Common myeloid progenitor, CD34-positive (primary cell): ENCODE measurements around the gene TES.
"Not testable (repeated sequence)": the region's sequence is repeated elsewhere in the genome, so short reads cannot be mapped to it uniquely, and the experiment has no call there.

ENCODE experiments used
- CTCF ChIA-PET: fragments of 350-600 bp; sonication (Branson Sonifier 250); formaldehyde crosslinking; loops from one replicate; lab custom pipeline; 2021; ENCODE audit warnings: antibody characterized with exemption; lab: Charles Lee
- POLR2A ChIA-PET: fragments of 350-600 bp; sonication (Branson Sonifier 250); formaldehyde crosslinking; loops from one replicate; lab custom pipeline; 2021; ENCODE audit warnings: antibody characterized with exemption; lab: Charles Lee
- DNase-seq, 3 donors: peaks; one replicate each; pipeline versions ENCODE4 v3.0.0 to v3.0.0-alpha.2; 2013
- H3K27ac ChIP-seq, 2 experiments: 1 replicate in 1 of 2; 2 replicates in 1 of 2; pipeline ENCODE4 v1.7.0; 2013; ENCODE audit warnings: inconsistent platforms in 2 of 2, low read length in 2 of 2, mild to moderate bottlenecking in 2 of 2, low read depth in 1 of 2, moderate library complexity in 1 of 2; ENCODE audit not compliant: severe bottlenecking in 2 of 2, insufficient read depth in 1 of 2, poor library complexity in 1 of 2
- H3K27me3 ChIP-seq, 5 experiments: replicated peaks in 2 of 5; 1 replicate in 3 of 5; 2 replicates in 2 of 5; pipeline versions ENCODE4 v1.6.1 to v1.7.0; 2013; ENCODE audit warnings: low read length in 4 of 5, mild to moderate bottlenecking in 2 of 5, moderate library complexity in 2 of 5, inconsistent platforms in 1 of 5; ENCODE audit not compliant: insufficient read depth in 5 of 5, control insufficient read depth in 4 of 5
- H3K36me3 ChIP-seq, 4 experiments: 1 replicate in 2 of 4; 2 replicates in 2 of 4; pipeline versions ENCODE4 v1.6.1 to v1.7.0; 2013; ENCODE audit warnings: low read length in 3 of 4, control low read depth in 1 of 4, mild to moderate bottlenecking in 1 of 4; ENCODE audit not compliant: control insufficient read depth in 4 of 4, insufficient read depth in 4 of 4
- H3K4me1 ChIP-seq, 4 experiments: 1 replicate in 3 of 4; 2 replicates in 1 of 4; pipeline versions ENCODE4 v1.6.1 to v1.7.1; 2013; ENCODE audit warnings: low read length in 3 of 4, mild to moderate bottlenecking in 3 of 4, control low read depth in 1 of 4, inconsistent platforms in 1 of 4, moderate library complexity in 1 of 4; ENCODE audit not compliant: control insufficient read depth in 4 of 4, insufficient read depth in 4 of 4; ENCODE audit errors: control extremely low read depth in 1 of 4
- H3K4me3 ChIP-seq, 7 experiments: 1 replicate in 4 of 7; 2 replicates in 3 of 7; pipeline versions ENCODE4 v1.5.1 to v1.7.0; 2013; ENCODE audit warnings: mild to moderate bottlenecking in 7 of 7, low read length in 6 of 7, moderate library complexity in 6 of 7, inconsistent platforms in 2 of 7, low read depth in 2 of 7, control low read depth in 1 of 7; ENCODE audit not compliant: insufficient read depth in 4 of 7, control insufficient read depth in 1 of 7; ENCODE audit errors: extremely low read depth in 1 of 7
- H3K9me3 ChIP-seq, 5 experiments: 1 replicate in 4 of 5; 2 replicates in 1 of 5; pipeline versions ENCODE4 v1.6.1 to v1.7.1; 2013; ENCODE audit warnings: low read length in 4 of 5, mild to moderate bottlenecking in 2 of 5, inconsistent platforms in 1 of 5, low read depth in 1 of 5, moderate library complexity in 1 of 5; ENCODE audit not compliant: control insufficient read depth in 4 of 5, insufficient read depth in 2 of 5; ENCODE audit errors: control extremely low read depth in 1 of 5
- WGBS: methylation state at CpG from one replicate; pipeline ENCODE4 v1.1.5; 2013; ENCODE audit not compliant: insufficient coverage; 5-methylcytosine and 5-hydroxymethylcytosine counted together

Gene TES

DNA sequence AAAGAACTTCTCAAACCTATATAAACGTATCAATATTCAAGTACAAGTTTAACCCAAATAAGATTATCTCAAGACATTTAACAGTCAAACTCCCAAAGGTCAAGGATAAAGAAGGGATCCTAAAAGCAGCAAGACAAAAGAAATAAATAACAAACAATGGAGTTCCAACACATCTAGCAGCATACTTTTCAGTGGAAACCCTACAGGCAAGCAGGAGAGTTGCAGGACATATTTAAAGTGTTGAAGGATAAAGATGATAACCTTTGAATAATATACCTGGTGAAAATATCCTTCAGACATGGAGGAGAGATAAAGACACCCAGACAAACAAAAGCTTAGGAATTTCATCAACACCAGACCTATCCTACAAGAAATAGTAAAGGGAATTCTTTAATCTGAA is 82.8 kb downstream of the TES start:
- ChIA-PET CTCF (no interaction called here), POLR2A (no interaction called here)
- WGBS = no CpG with 5 or more reads among the region's 1 CpG
- no peak overlapping the region for H3K27ac ChIP-seq
- no peak overlapping the region for H3K4me3 ChIP-seq
- H3K36me3 ChIP-seq = no peaks in the 10 kb centered on the region
- no peaks in the 10 kb centered on the region for H3K27me3 ChIP-seq
- DNase-seq = no peak
- peaks cover 0 to 5% (median 0%) of the 10 kb centered on the region in 5 experiments for H3K9me3 ChIP-seq
- no peaks in the 10 kb centered on the region for H3K4me1 ChIP-seq

DNA sequence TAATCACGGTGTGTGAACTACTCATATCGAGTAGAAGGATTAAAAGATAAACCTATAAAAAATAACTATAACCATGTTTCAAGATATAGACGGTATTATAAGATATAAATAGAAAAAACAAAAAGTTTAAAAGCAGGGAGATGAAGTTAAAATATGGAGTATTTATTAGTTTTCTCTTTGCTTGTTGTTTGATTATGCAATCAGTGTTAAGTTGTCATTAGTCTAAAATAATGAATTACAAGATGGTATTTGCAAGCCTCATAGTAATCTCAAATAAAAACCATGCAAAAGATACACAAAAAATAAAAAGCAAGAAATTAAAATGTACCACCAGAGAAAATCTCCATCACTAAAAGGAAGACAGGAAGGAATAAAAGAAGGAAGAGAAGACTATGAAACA is 83.3 kb downstream of the TES start:
- no CpG with 5 or more reads among the region's 3 CpGs for WGBS
- ChIA-PET CTCF (no interaction called here), POLR2A (no interaction called here)

DNA sequence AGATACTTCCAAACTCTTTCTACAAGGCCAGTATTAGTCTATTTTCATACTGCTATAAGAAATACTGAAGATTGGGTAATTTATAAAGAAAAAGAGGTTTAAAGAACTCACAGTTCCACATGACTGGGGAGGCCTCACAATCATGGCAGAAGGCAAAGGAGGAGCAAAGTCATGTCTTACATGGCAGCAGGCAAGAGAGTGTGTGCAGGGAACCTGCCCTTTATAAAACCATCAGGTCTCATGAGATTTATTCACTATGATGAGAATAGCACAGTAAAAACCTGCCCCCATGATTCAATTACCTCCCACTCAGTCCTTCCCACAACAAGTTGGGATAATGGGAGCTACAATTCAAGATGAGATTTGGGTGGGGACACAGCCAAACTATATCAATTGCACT is 85.6 kb downstream of the TES start:
- H3K9me3 ChIP-seq, DNase-seq, H3K36me3 ChIP-seq, CTCF ChIA-PET, POLR2A ChIA-PET, H3K27ac ChIP-seq, H3K4me3 ChIP-seq, H3K4me1 ChIP-seq, H3K27me3 ChIP-seq: not testable (repeated sequence)

More for the DNA sequence above, 83.3 kb downstream of the TES start:
- Histone ChIP-seq H3K9me3 (peaks cover 0 to 9% (median 0%) of the 10 kb centered on the region in 5 experiments), H3K36me3 (no peaks in the 10 kb centered on the region), H3K4me3 (no peak overlapping the region), H3K4me1 (no peaks in the 10 kb centered on the region), H3K27me3 (no peaks in the 10 kb centered on the region), H3K27ac (no peak overlapping the region)
- no peak for DNase-seq

DNA sequence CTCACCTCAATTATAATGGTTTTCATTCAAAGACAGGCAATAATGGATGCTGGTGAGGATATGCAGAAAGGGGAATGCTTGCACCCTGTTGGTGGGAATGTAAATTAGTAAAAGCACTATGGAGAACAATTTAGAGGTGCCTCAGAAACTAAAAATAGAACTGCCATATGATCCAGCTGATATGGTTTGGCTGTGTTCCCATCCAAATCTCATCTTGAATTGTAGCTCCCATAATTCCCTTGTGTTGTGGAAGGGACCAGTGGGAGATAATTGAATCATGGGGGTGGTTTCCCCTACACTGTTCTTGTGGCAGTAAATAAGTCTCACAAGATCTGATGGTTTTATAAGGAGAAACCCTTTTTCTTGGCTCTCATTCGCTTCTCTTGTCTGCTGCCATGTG is 87.7 kb downstream of the TES start:
- H3K9me3 ChIP-seq = peaks cover 0 to 7% (median 0%) of the 10 kb centered on the region in 5 experiments
- ChIA-PET POLR2A (no interaction called here), CTCF (interaction anchor here (0.6 kb wide), 2 partner anchors 369 to 1416 kb away, joined by 3 read pairs; no protein-coding TSS in a partner anchor)
- no peak overlapping the region for H3K4me3 ChIP-seq
- no peaks in the 10 kb centered on the region for H3K27me3 ChIP-seq
- no peak overlapping the region for H3K27ac ChIP-seq
- 100% methylated on average over 1 of the region's 1 CpG for WGBS
- no peaks in the 10 kb centered on the region for H3K36me3 ChIP-seq
- no peaks in the 10 kb centered on the region for H3K4me1 ChIP-seq
- DNase-seq = no peak

DNA sequence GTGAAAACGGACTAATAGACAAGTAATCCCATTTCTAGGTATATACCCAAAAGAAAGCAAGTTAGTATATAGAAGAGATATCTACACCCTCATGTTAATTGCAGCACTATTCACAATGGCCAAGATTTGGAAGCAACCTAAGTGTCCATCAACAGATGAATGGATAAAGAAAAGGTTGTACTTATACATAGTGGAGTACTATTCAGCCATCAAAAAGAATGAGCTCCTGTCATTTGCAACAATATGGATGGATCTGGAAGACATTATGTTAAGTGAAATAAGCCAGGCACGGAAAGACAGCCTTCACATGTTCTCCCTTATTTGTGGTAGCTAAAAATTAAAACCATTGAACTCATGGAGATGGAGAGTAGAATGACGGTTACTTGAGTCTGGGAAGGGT is 88.2 kb downstream of the TES start:
- H3K4me3 ChIP-seq = no peak overlapping the region
- POLR2A ChIA-PET = no interaction called here
- no peaks in the 10 kb centered on the region for H3K36me3 ChIP-seq
- WGBS = no CpG with 5 or more reads among the region's 3 CpGs
- H3K9me3 ChIP-seq = peaks cover 0 to 7% (median 0%) of the 10 kb centered on the region in 5 experiments
- no peaks in the 10 kb centered on the region for H3K4me1 ChIP-seq
- H3K27me3 ChIP-seq = no peaks in the 10 kb centered on the region
- CTCF ChIA-PET = no interaction called here
- no peak for DNase-seq
- no peak overlapping the region for H3K27ac ChIP-seq

DNA sequence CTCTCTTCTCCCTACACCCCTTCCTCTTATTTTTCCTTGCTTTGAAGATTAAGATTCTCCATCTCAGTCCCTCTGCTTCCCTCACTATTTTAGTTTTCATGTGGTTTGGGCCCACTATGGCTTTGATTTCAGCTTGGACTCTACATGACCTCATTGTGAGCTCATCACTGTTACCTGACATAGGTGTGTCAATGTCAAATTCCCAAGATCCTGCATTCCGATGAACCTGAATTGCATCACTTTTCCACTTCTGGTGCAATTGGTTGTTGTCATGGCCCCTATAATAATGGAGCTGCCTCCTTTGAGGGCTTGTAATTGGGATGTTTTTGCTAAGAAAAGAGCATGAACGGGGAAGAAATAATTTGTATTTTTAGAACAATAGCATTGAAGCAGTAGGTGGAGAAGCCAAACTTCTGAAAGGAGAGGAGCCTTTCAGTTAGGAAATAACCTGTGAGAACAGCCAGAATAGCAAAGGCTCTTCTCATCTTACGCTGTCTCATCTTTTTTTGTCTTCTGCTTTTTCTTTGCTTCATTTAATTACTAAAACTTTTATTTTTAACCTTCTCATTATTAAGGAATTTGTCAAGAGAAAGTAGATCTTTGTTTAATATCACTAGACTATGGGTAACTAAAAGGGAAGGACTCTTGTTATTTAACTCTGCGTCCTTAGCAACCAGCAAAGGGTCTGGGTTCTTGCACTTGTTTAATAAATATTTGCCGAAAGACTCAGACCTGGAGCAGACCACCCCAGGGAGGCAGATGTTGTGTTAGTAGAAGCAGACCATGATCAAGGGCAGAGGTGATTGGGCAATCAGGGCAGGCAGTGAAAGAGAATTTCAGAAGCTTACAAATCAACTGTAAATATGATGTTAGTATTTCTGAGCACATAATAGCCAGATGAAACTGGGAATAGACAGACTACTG is 95.4 kb downstream of the TES start:
- CTCF ChIA-PET = interaction anchor here (0.6 kb wide), 1 partner anchor 201 kb away, joined by 3 read pairs; no protein-coding TSS in a partner anchor
- WGBS = 100% methylated on average over 3 of the region's 5 CpGs
- peak in 1 of 3 donors; percentile 8 for DNase-seq

DNA sequence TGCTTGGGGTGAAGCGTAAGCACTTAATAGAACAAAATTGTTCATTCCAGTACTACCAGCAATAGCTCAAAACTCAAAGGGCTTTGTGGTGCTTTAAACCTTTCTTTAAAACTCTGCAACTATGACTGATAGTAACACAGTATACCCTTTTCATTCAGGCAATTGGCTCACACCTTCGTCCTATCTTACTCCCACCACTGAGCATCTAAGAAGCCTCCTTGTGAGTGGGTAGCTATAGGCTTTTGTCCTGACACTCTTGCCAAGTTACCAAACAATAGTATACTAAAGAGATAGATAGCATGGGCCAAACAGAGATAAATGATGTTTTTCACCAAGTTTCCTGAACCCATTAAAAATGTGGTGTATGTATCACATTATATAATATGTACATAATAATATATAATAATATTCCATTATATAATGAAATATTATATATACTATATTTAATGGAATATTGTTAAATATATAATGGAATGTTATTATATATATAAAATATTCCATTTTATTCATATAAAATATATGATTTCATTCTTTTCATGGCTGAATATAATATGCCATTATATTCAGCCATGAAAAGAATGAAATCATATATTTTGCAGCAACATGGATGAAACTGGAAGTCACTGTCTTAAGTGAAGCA is 96.2 kb downstream of the TES start:
- no peaks in the 10 kb centered on the region for H3K36me3 ChIP-seq
- H3K4me3 ChIP-seq = no peak overlapping the region
- no peaks in the 10 kb centered on the region for H3K9me3 ChIP-seq
- ChIA-PET POLR2A (no interaction called here), CTCF (no interaction called here)
- WGBS = 100% methylated on average over 1 of the region's 2 CpGs
- H3K27ac ChIP-seq = no peak overlapping the region
- no peak for DNase-seq
- no peaks in the 10 kb centered on the region for H3K4me1 ChIP-seq
- no peaks in the 10 kb centered on the region for H3K27me3 ChIP-seq

More for the DNA sequence above, 95.4 kb downstream of the TES start:
- Histone ChIP-seq H3K4me3 (no peak overlapping the region), H3K9me3 (no peaks in the 10 kb centered on the region), H3K27ac (no peak overlapping the region), H3K27me3 (no peaks in the 10 kb centered on the region), H3K36me3 (no peaks in the 10 kb centered on the region), H3K4me1 (no peaks in the 10 kb centered on the region)
- POLR2A ChIA-PET = no interaction called here
